GM18951 (cell line): ENCODE results near the gene YAE1.

ENCODE experiments used
- POLR2A ChIP-seq: IDR thresholded peaks from 4 replicates; pipeline ENCODE4 v1.6.1; 2011; ENCODE audit warnings: mild to moderate bottlenecking; ENCODE audit not compliant: insufficient read length, insufficient read depth; ENCODE audit errors: extremely low read depth
- in situ Hi-C: fragments of 300-500 bp; cut with MboI; formaldehyde crosslinking; loops from one replicate; pipeline ENCODE4 v1.12.0; 2022; ENCODE audit warnings: low sequenced_read_pairs, mixed read lengths, inconsistent platforms; ENCODE audit not compliant: unreplicated experiment

The YAE1 gene

DNA sequence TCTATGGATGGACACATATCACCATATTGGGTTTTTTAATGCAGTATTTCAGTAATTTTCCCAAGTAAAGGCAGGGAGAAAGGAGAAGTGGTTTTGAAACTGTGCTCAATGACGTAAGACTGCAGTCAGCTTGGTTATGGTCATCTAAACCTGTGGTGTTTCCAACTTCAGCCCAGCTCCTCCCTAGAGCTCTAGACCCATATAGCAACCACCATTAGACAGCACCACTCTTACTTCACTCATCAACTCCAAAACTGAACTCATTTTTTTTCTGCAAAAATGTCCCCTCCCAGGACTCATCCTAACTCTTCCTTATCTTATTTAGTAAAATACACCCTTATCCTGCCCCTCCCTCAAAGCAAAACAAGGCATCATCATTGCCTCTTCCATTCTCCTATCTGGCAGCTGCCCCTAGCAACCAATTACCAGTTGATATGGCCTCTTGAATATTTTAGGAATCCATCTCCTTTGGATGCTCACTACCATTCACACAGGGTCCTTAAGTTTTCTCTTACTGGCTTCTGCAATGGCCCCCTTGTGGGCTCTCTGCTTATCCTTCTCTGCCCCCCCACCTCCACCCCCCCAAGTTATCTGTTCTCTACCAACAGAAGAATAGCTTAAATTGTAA, 55.7 kb downstream of the YAE1 start:
- in situ Hi-C loops = no loop called here

More for the DNA sequence above, 55.7 kb downstream of the YAE1 start:
- no peak for TF ChIP-seq POLR2A
